Fibroblast of lung (primary cell): ENCODE data around the gene WFDC5. TPM values are rescaled to one million over a fixed set of nuclear protein-coding genes. Genes with fewer than 3 reads are reported as not detected.
"Not testable (repeated sequence)": the region's sequence is repeated elsewhere in the genome, so short reads cannot be mapped to it uniquely, and the experiment has no call there.

Source experiments
- DNase-seq, 2 donors: peaks; one replicate each; pipeline versions ENCODE4 v3.0.0 to v3.0.0-alpha.2; 2010; ENCODE audit warnings: low read depth in 2 of 2
- H2AFZ ChIP-seq: 2 replicates; pipeline ENCODE4 v1.5.1; 2012; ENCODE audit warnings: low read length, control low read depth, inconsistent platforms
- H3K27ac ChIP-seq: 2 replicates; pipeline ENCODE4 v1.5.1; 2011; ENCODE audit warnings: low read length, control low read depth; ENCODE audit not compliant: insufficient read depth
- H3K27me3 ChIP-seq: 2 replicates; pipeline ENCODE4 v1.5.1; 2011; ENCODE audit warnings: mild to moderate bottlenecking, low read length; ENCODE audit not compliant: control insufficient read depth, insufficient read depth
- H3K36me3 ChIP-seq: 2 replicates; pipeline ENCODE4 v1.5.1; 2011; ENCODE audit warnings: low read length; ENCODE audit not compliant: control insufficient read depth, insufficient read depth
- H3K4me1 ChIP-seq: 2 replicates; pipeline ENCODE4 v1.5.1; 2011; ENCODE audit warnings: low read length; ENCODE audit not compliant: control insufficient read depth, insufficient read depth; ENCODE audit errors: extremely low read depth
- H3K4me2 ChIP-seq: 2 replicates; pipeline ENCODE4 v1.5.1; 2011; ENCODE audit warnings: low read length, control low read depth; ENCODE audit not compliant: insufficient read depth; ENCODE audit errors: extremely low read depth
- H3K4me3 ChIP-seq, 4 experiments: fragments of 200-600 bp in 1 of 4; sonication (generic) in 1 of 4; replicated peaks in 1 of 4; 2 replicates each; pipeline ENCODE4 v1.5.1; 2011 to 2016; ENCODE audit warnings: low read length in 4 of 4, low read depth in 3 of 4, mild to moderate bottlenecking in 3 of 4, control low read depth in 2 of 4, inconsistent platforms in 1 of 4, mixed read lengths in 1 of 4; ENCODE audit not compliant: insufficient read depth in 1 of 4; ENCODE audit errors: control extremely low read depth in 1 of 4
- H3K79me2 ChIP-seq: 2 replicates; pipeline ENCODE4 v1.5.1; 2012; ENCODE audit warnings: mild to moderate bottlenecking, low read length, inconsistent platforms; ENCODE audit not compliant: control insufficient read depth, insufficient read depth
- H3K9ac ChIP-seq: 2 replicates; pipeline ENCODE4 v1.5.1; 2011; ENCODE audit warnings: mild to moderate bottlenecking, low read length, control low read depth; ENCODE audit not compliant: insufficient read depth
- H3K9me3 ChIP-seq: 2 replicates; pipeline ENCODE4 v1.5.1; 2012; ENCODE audit warnings: low read depth, low read length; ENCODE audit not compliant: control insufficient read depth, insufficient read depth
- H4K20me1 ChIP-seq: 2 replicates; pipeline ENCODE4 v1.5.1; 2011; ENCODE audit warnings: low read length; ENCODE audit not compliant: control insufficient read depth, insufficient read depth; ENCODE audit errors: extremely low read depth
- EZH2 ChIP-seq: IDR thresholded peaks from 2 replicates; pipeline ENCODE4 v1.5.1; 2012; ENCODE audit warnings: low read length, control low read depth, mild to moderate bottlenecking; ENCODE audit errors: missing control alignments
- polyA plus RNA-seq, 2 donors: library from polyadenylated mRNA; depleted of rRNA in 1 of 2; stranded (reverse) in 1 of 2; unstranded in 1 of 2; fragments of >200 nt; gene quantifications; 2 replicates each; pipeline ENCODE4 v1.2.1, GENCODE V29; 2011 to 2012; ENCODE audit warnings: missing spikeins in 1 of 2
- total RNA-seq: library from RNA; depleted of rRNA; stranded (reverse); fragments of >200 nt; gene quantifications from 2 replicates; pipeline ENCODE4 v1.2.1, GENCODE V29; 2014
- TF ChIP-seq, protein P1 (sequence below), 2 donors: IDR thresholded peaks in 1 of 2; conservative IDR thresholded peaks in 1 of 2; 1 replicate in 1 of 2; 2 replicates in 1 of 2; pipeline ENCODE4 v1.5.1; 2011 to 2012; ENCODE audit warnings: low read length in 2 of 2, control low read depth in 1 of 2, inconsistent platforms in 1 of 2, low read depth in 1 of 2, mild to moderate bottlenecking in 1 of 2

Gene WFDC5
- total and polyA plus RNA-seq, 2 donors (not counting 1 experiment from before 2014, with no cell fraction given) = not detected

GRCh38 chr20:45149062-45149461, 34.1 kb upstream of the WFDC5 start:
- Histone ChIP-seq H3K4me3 (no peak overlapping the region), H3K79me2 (no peaks in the 10 kb centered on the region), H3K27ac (no peak overlapping the region), H3K4me2 (no peak overlapping the region), H3K9ac (no peak overlapping the region), H2AFZ (no peak overlapping the region), H3K9me3 (no peaks in the 10 kb centered on the region), H3K27me3 (peaks cover 6% of the 10 kb centered on the region), H3K36me3 (no peaks in the 10 kb centered on the region), H3K4me1 (no peaks in the 10 kb centered on the region), H4K20me1 (no peaks in the 10 kb centered on the region)
- TF ChIP-seq, protein P1, sequence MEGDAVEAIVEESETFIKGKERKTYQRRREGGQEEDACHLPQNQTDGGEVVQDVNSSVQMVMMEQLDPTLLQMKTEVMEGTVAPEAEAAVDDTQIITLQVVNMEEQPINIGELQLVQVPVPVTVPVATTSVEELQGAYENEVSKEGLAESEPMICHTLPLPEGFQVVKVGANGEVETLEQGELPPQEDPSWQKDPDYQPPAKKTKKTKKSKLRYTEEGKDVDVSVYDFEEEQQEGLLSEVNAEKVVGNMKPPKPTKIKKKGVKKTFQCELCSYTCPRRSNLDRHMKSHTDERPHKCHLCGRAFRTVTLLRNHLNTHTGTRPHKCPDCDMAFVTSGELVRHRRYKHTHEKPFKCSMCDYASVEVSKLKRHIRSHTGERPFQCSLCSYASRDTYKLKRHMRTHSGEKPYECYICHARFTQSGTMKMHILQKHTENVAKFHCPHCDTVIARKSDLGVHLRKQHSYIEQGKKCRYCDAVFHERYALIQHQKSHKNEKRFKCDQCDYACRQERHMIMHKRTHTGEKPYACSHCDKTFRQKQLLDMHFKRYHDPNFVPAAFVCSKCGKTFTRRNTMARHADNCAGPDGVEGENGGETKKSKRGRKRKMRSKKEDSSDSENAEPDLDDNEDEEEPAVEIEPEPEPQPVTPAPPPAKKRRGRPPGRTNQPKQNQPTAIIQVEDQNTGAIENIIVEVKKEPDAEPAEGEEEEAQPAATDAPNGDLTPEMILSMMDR (conservative IDR thresholded peaks at IDR 0.05 in 1 of 2, IDR thresholded peaks at IDR 0.05 in 1 of 2; ENCODE audit: low read depth in 1 of 2, low read length in 2 of 2) = no peak
- TF ChIP-seq EZH2 = no peak
- DNase-seq = no peak

- Histone ChIP-seq H2AFZ (no peak overlapping the region), H3K9me3 (no peaks in the 10 kb centered on the region), H3K9ac (no peak overlapping the region), H3K27me3 (peaks cover 9% of the 10 kb centered on the region), H3K36me3 (no peaks in the 10 kb centered on the region), H4K20me1 (no peaks in the 10 kb centered on the region), H3K27ac (no peak overlapping the region), H3K4me3 (no peak overlapping the region), H3K79me2 (no peaks in the 10 kb centered on the region), H3K4me2 (no peak overlapping the region), H3K4me1 (no peaks in the 10 kb centered on the region)
- TF ChIP-seq, protein P1 (conservative IDR thresholded peaks at IDR 0.05 in 1 of 2, IDR thresholded peaks at IDR 0.05 in 1 of 2; ENCODE audit: low read depth in 1 of 2, low read length in 2 of 2) = no peak
- TF ChIP-seq EZH2 = no peak
- DNase-seq = no peak
Measured at GRCh38 chr20:45140836-45141235, 25.9 kb upstream of the WFDC5 start.

GRCh38 chr20:45139733-45140375, 24.9 kb upstream of the WFDC5 start:
- H3K4me1 ChIP-seq, H3K79me2 ChIP-seq, H3K27ac ChIP-seq, DNase-seq, H3K9ac ChIP-seq, H3K9me3 ChIP-seq, H4K20me1 ChIP-seq, H3K27me3 ChIP-seq, H3K4me2 ChIP-seq, H3K4me3 ChIP-seq, H2AFZ ChIP-seq, H3K36me3 ChIP-seq: not testable (repeated sequence)
